Ectodermal cell (in vitro differentiated cells): ENCODE results near the gene MYL6B. TPM values are rescaled to one million over a fixed set of nuclear protein-coding genes. Genes with fewer than 3 reads are reported as not detected.
A peak's percentile ranks its signal among the peaks of the same experiment; 100 is the strongest.

ENCODE experiments used
- H3K27ac ChIP-seq: 2 replicates; pipeline ENCODE4 v1.7.0; 2013; ENCODE audit warnings: mild to moderate bottlenecking, low read depth, low read length; ENCODE audit not compliant: insufficient read depth, poor library complexity, severe bottlenecking
- H3K27me3 ChIP-seq: 2 replicates; pipeline ENCODE4 v1.7.0; 2013; ENCODE audit warnings: mild to moderate bottlenecking, low read length; ENCODE audit not compliant: insufficient read depth, control insufficient read depth, poor library complexity, severe bottlenecking
- H3K36me3 ChIP-seq: one replicate; pipeline ENCODE4 v1.7.0; 2013; ENCODE audit warnings: low read length; ENCODE audit not compliant: control insufficient read depth, insufficient read depth
- H3K4me1 ChIP-seq: one replicate; pipeline ENCODE4 v1.7.0; 2013; ENCODE audit warnings: low read length; ENCODE audit not compliant: control insufficient read depth, insufficient read depth
- H3K4me3 ChIP-seq: 2 replicates; pipeline ENCODE4 v1.7.0; 2013; ENCODE audit warnings: low read depth, low read length, control low read depth; ENCODE audit not compliant: insufficient read depth
- H3K9me3 ChIP-seq: 2 replicates; pipeline ENCODE4 v1.7.0; 2013; ENCODE audit warnings: mild to moderate bottlenecking, low read length, moderate library complexity; ENCODE audit not compliant: control insufficient read depth
- WGBS, 2 experiments: methylation state at CpG; one replicate each; pipeline ENCODE4 v1.1.7; 2013; ENCODE audit warnings: missing lambda C conversion rate in 2 of 2; 5-methylcytosine and 5-hydroxymethylcytosine counted together
- polyA plus RNA-seq, 4 experiments: library from polyadenylated mRNA; stranded (reverse); fragments of 50-300 nt; gene quantifications; one replicate each; pipeline ENCODE4 v1.2.3, GENCODE V29; 2013

The MYL6B gene
- polyA plus RNA-seq (2013, experiment 1 of 4) = 215 TPM
- polyA plus RNA-seq (2013, experiment 2 of 4) = 204 TPM
- 195 TPM for polyA plus RNA-seq (2013, experiment 3 of 4)
- polyA plus RNA-seq (2013, experiment 4 of 4) = 229 TPM

DNA sequence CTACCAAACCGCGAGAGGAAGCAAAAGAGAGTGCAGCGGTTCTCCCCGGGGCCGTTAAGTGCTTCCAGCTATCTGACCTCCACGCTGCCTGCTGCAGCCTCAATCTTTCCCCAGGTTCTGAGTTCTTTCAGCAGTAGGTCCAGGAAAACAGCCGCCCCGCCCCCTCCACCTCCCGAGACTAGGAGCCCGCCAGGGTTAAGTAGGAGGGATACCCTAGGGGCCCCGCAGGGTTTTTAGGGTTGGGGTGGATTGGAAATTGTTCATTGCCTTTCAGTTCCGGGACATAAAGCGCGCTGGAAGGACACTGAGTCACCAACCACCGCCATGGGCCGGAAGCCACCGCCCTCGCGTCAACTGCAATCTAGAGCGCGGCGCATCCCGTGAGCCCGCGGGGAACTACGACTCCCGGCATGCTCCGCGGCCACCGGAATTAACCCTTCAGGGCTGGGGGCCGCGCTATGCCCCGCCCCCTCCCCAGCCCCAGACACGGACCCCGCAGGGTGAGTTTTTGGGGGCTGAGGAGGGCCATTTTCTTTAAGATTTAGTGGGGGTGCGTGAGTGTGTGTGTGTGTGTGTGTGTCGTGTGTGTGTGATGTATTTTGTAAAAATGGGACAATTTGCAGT lies at the start of gene MYL6B:
Gene MYL6B (plus strand): TSS at position 456 of the 624 bp plus-strand sequence. CDS start 1,332 bp downstream, outside the sequence.
- no peaks in the 10 kb centered on the region for H3K9me3 ChIP-seq
- H3K27me3 ChIP-seq = no peaks in the 10 kb centered on the region
- H3K4me3 ChIP-seq = peak within 1 kb of the TSS; percentile 68
- H3K27ac ChIP-seq = peak within 1 kb of the TSS; percentile 91
- peaks cover 11% of the 10 kb centered on the region for H3K36me3 ChIP-seq
- WGBS, 2 experiments = 0% methylated on average over 37 of the region's 37 CpGs
- H3K4me1 ChIP-seq = peaks cover 20% of the 10 kb centered on the region

DNA sequence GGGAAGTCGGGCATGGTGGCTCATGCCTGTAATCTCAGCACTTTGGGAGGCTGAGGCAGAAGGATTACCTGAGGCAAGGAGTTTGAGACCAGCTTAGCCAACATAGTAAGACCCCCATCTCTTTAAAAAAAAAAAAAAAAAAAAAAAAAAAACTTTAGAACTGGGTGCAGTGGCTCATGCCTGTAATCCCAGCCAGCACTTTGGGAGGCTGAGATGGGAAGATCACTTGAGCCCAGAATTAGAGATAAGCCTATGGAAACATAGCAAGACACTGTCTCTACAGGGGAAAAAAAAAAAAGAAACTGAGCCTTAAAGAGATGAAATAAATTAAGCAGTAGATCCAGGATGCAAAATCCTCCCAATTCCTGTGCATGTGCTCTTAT lies 49.7 kb upstream of the MYL6B start:
- H3K4me1 ChIP-seq = peaks cover 11% of the 10 kb centered on the region
- peaks cover 8% of the 10 kb centered on the region for H3K36me3 ChIP-seq
- WGBS, 2 experiments = 86 to 88% methylated on average over 1 of the region's 1 CpG
- no peak overlapping the region for H3K4me3 ChIP-seq
- H3K9me3 ChIP-seq = no peaks in the 10 kb centered on the region
- H3K27ac ChIP-seq = no peak overlapping the region
- H3K27me3 ChIP-seq = no peaks in the 10 kb centered on the region

GRCh38 chr12:56103066-56103711 lies 49.2 kb upstream of the MYL6B start:
- no peaks in the 10 kb centered on the region for H3K9me3 ChIP-seq
- H3K27me3 ChIP-seq = no peaks in the 10 kb centered on the region
- no peak overlapping the region for H3K27ac ChIP-seq
- H3K4me1 ChIP-seq = peaks cover 11% of the 10 kb centered on the region
- H3K4me3 ChIP-seq = peak overlapping the region; percentile 92
- H3K36me3 ChIP-seq = peaks cover 13% of the 10 kb centered on the region
- WGBS, 2 experiments = 89 to 92% methylated on average over 6 of the region's 6 CpGs

- H3K27ac ChIP-seq = peak overlapping the region; percentile 17
- no peaks in the 10 kb centered on the region for H3K27me3 ChIP-seq
- 10 to 14% methylated on average over 8 of the region's 8 CpGs for WGBS, 2 experiments
- peaks cover 18% of the 10 kb centered on the region for H3K36me3 ChIP-seq
- H3K9me3 ChIP-seq = no peaks in the 10 kb centered on the region
- peak overlapping the region; percentile 92 for H3K4me3 ChIP-seq
- H3K4me1 ChIP-seq = peaks cover 11% of the 10 kb centered on the region
These were observed 48.6 kb upstream of the MYL6B start for GRCh38 chr12:56103823-56104108.

DNA sequence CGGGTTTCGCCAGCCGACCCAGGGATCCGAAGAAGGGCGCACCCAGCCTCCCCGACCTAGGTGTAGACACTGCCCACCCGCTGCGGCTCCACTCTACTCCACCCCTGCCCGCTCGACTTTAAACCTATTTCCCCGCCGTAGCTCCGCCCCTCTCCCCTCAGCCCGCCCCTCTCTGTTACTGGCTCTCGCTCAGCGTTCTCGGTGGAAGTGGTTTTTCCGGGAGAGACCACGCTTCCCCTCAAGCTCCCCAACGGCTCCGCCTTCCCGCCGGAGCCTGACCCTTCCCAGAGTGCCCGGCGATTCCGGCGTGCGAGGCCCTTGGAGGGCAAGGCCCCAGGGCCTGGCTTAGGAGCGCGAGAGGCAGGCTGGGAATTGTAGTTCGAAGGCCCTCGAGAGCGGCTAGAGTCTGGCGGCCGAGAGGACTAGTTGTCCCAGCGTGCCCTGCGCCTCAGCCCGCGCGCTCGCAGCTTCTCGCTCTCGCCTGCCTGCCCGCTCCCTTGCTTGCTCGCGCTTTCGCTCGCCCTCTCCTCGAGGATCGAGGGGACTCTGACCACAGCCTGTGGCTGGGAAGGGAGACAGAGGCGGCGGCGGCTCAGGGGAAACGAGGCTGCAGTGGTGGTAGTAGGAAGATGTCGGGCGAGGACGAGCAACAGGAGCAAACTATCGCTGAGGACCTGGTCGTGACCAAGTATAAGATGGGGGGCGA lies 48.1 kb upstream of the MYL6B start, which contains the start of gene PA2G4:
Gene PA2G4 (plus strand): TSS at position 451 of the 706 bp plus-strand sequence. CDS start 179 bp downstream, at position 630.
- peaks cover 21% of the 10 kb centered on the region for H3K36me3 ChIP-seq
- peak within 1 kb of the TSS; percentile 17 for H3K27ac ChIP-seq
- H3K27me3 ChIP-seq = no peaks in the 10 kb centered on the region
- 0% methylated on average over 60 of the region's 60 CpGs for WGBS, 2 experiments
- peak within 1 kb of the TSS; percentile 92 for H3K4me3 ChIP-seq
- H3K9me3 ChIP-seq = no peaks in the 10 kb centered on the region
- peaks cover 11% of the 10 kb centered on the region for H3K4me1 ChIP-seq

GRCh38 chr12:56104815-56105608 lies 47.4 kb upstream of the MYL6B start:
- 1% methylated on average over 39 to 40 of the region's 40 CpGs for WGBS, 2 experiments
- Histone ChIP-seq H3K36me3 (peaks cover 29% of the 10 kb centered on the region), H3K9me3 (no peaks in the 10 kb centered on the region), H3K27me3 (no peaks in the 10 kb centered on the region), H3K4me1 (peaks cover 11% of the 10 kb centered on the region), H3K4me3 (peak overlapping the region; percentile 92), H3K27ac (peak overlapping the region; percentile 0)

- H3K4me3 ChIP-seq = peak overlapping the region; percentile 92
- peaks cover 11% of the 10 kb centered on the region for H3K4me1 ChIP-seq
- peaks cover 33% of the 10 kb centered on the region for H3K36me3 ChIP-seq
- H3K9me3 ChIP-seq = no peaks in the 10 kb centered on the region
- H3K27me3 ChIP-seq = no peaks in the 10 kb centered on the region
- 57 to 58% methylated on average over 2 of the region's 2 CpGs for WGBS, 2 experiments
- H3K27ac ChIP-seq = no peak overlapping the region
These were observed 46.8 kb upstream of the MYL6B start for GRCh38 chr12:56105609-56105902.

DNA sequence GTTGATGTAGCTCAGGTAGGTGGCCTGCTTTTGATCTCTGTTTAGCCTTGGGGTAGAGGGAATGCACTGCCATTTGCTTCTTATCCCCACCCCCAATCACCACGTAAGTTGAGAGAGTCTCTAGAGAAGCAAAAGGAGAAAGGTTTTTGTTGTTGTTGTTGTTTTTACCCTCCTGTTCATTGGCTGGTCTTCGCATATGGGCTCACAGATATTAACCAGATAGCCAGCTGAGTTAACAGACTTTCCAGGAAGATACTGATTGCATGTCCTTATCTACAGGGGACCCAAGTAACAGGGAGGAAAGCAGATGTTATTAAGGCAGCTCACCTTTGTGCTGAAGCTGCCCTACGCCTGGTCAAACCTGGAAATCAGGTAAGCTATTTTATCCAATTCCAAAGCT lies 45.1 kb upstream of the MYL6B start:
- Histone ChIP-seq H3K27ac (no peak overlapping the region), H3K4me3 (no peak overlapping the region), H3K4me1 (peaks cover 11% of the 10 kb centered on the region), H3K9me3 (no peaks in the 10 kb centered on the region), H3K36me3 (peaks cover 46% of the 10 kb centered on the region), H3K27me3 (no peaks in the 10 kb centered on the region)
- WGBS, 2 experiments = 97 to 98% methylated on average over 3 of the region's 3 CpGs

- Histone ChIP-seq H3K4me3 (no peak overlapping the region), H3K4me1 (peaks cover 7% of the 10 kb centered on the region), H3K27ac (no peak overlapping the region), H3K27me3 (no peaks in the 10 kb centered on the region), H3K9me3 (no peaks in the 10 kb centered on the region), H3K36me3 (peaks cover 66% of the 10 kb centered on the region)
- 95 to 97% methylated on average over 5 of the region's 5 CpGs for WGBS, 2 experiments
These were observed 41.8 kb upstream of the MYL6B start for GRCh38 chr12:56110571-56110970.

GRCh38 chr12:56114084-56114483 lies 38.3 kb upstream of the MYL6B start:
- Histone ChIP-seq H3K36me3 (peaks cover 46% of the 10 kb centered on the region), H3K27me3 (no peaks in the 10 kb centered on the region), H3K27ac (no peak overlapping the region), H3K9me3 (no peaks in the 10 kb centered on the region), H3K4me1 (peaks cover 4% of the 10 kb centered on the region), H3K4me3 (no peak overlapping the region)
- 100% methylated on average over 1 of the region's 1 CpG for WGBS, 2 experiments
